Activated effector memory CD4-positive, alpha-beta T cell treated with Interleukin-2 at 50 U/mL for 16 hours (primary cell): ENCODE measurements around the gene RASSF1.
"Not testable (repeated sequence)": the region's sequence is repeated elsewhere in the genome, so short reads cannot be mapped to it uniquely, and the experiment has no call there.

ENCODE experiments used
- DNase-seq: peaks from one replicate; pipeline ENCODE4 v3.0.0-alpha.2; 2020

Gene RASSF1

DNA sequence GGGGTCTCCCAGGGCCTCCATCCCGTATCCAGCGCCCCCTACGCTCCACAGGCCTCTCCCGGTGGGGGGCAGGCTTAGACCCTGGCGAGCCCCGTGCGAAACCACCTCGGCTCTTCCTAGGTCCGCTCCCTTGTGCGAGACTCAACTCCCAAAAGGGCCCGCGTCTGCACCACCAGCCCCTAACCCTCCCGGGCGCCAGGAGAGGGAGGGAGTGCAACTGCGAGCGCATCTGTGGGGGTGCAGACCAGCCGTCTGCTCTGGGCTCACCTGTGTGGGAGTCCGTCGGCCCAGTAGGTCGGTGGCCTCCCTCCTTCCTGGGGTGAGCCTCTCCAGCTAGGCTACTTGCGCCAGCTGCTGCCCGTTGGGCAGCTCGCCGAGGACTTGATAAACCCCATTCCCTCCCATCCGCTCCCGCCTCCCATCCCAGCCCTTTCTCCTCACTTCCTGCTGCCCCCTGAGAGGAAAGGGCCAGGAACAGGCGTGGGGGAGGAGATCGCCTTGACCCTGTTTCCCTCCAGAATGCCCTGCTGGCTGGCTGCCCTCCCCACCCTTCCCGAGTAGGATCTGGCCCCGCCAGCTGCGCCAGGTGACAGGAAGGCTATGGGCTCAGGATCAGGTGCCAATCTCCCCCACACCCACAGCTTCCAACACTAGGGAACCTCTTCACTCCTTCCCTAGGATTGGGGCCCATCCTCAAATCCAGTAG lies 18.1 kb downstream of the RASSF1 start, which contains the start of gene HYAL2:
HYAL2 (minus strand) TSS at position 360 of the 706 bp plus-strand sequence. CDS start 2,256 bp downstream, outside the sequence.
- DNase-seq, result no peak

GRCh38 chr3:50322115-50322385 lies 18.6 kb downstream of the RASSF1 start:
- no peak for DNase-seq

GRCh38 chr3:50321336-50322114 lies 19.1 kb downstream of the RASSF1 start:
- peak; percentile 81 for DNase-seq

- DNase-seq, result no peak
These were observed 19.7 kb downstream of the RASSF1 start for GRCh38 chr3:50320853-50321335.

GRCh38 chr3:50319894-50320625 lies 20.6 kb downstream of the RASSF1 start:
- no peak for DNase-seq

DNA sequence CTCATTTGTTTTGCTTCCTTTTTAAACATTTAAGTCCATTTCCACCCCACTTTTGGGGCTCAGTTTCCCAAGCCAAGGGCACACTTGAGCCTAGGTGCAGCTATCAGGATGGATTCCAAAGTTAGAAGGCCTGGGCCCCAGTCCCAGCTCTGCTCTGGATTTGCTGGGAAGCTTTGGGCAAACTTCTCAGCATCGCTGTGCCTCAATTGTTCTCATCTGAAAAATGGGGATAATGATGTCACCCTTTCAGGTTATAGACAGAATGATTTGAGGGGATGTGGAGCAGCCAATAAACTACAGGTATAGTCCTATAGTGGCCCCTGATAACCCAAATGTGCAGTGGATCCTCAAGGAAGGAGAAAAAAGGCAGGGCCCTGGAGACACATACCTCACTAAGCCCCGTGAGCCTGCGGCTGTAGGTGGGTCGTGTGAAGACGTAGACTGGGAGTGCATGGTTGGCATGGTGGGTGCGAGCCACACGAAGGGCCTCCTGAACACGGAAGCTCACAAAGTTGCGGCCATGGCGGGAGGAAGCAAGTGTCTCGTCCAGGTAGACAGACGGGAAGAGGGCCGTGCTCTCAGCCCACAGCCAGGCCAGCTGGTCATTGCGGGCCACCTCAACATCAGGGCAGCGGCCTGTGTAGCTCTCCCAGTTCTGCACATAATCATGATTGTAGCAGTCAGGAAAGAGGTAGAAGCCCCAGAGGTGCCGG lies 21.3 kb downstream of the RASSF1 start:
- DNase-seq, result no peak

DNA sequence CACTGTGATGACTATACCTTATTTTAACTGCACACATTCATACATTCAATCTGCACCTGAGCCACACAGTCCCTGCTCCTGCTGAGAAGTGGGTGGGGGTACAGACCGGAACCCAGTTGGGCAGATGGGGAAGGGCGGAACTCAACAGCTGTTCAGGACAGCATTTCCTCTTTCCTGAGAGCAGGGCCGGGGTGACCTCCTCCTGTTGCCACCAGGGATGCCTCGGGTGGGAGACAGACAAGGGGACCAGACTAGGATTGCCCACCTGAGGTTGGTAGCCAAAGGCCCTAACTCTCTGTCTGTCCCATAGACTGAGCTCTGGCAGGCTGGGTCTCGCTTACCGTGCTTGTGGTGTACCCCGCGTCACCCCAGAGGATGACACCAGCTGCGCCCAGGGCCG lies 22.0 kb downstream of the RASSF1 start:
- no peak for DNase-seq

GRCh38 chr3:50318163-50318562 lies 22.5 kb downstream of the RASSF1 start:
- DNase-seq, result no peak

DNA sequence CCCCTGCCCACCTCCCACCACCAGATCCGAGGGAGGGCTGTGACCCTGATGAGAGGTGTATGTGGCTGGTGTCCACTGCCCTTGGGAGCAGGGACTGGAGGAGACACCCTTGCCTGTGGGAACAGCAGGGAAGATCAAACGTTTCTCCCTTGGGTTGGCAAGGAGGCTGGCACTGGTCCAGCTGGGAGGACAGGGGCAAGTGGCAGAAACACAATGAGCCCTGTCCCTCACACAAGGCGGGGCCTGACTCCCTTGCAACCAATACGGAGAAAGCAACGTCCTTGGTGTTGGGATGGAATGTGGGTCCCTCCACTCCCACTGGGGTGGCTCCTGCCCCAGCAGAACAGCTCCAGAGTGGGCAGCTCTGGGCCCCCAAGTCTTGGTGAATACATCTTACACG lies 23.3 kb downstream of the RASSF1 start:
- DNase-seq, result no peak

DNA sequence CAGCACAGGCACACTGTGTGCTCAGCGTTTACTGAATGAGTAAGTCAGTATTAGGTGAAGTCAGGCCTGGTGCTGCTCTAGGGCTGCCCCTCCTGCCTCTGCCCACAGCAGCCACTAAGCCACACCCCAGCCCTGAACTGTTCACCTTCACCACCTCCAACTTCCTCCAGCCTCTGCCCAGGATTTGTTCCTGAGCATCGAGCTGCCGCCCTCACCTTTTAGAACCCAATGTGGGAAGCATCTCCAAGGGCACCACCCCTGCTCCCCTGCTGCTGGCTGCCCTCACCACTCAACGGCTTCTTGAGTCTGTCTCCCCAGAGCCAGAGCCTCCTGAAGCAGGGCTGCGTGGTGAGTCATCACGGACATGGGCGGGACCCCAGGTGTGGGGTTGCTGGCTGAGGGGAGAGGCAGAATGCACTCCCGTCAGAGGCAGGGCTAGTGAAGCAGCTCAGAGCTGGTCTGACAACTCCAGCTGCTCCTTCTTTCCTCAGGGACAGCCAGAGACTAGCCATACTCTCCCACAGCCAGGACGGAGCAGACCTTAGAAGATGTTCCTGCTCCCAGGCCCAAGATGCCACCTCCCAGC lies 23.9 kb downstream of the RASSF1 start:
- peak; percentile 82 for DNase-seq

DNA sequence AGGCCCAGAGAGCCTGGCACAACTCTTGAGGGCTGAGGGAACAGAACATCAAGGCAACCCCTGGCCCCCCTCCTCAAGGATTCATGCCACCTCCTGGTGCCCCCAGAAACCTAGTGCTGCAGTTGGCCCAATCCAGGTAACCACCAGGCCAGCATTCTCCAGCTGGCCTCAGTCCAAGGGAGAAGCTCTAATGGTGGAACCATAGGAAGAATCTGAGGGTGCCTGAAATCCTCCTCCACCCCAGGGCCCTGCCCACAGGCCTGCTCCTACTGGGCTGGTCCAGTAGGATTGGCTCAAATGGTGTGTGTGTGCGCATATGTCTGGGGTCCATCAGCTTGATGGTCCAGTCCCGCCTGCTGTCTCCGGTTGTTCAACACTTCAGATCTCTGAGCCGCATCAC lies 25.8 kb downstream of the RASSF1 start:
- DNase-seq, result no peak

- DNase-seq, result no peak
These were observed 26.3 kb downstream of the RASSF1 start for GRCh38 chr3:50314342-50314741.

- DNase-seq, result not testable (repeated sequence)
These were observed 28.6 kb downstream of the RASSF1 start for GRCh38 chr3:50312041-50312440.

DNA sequence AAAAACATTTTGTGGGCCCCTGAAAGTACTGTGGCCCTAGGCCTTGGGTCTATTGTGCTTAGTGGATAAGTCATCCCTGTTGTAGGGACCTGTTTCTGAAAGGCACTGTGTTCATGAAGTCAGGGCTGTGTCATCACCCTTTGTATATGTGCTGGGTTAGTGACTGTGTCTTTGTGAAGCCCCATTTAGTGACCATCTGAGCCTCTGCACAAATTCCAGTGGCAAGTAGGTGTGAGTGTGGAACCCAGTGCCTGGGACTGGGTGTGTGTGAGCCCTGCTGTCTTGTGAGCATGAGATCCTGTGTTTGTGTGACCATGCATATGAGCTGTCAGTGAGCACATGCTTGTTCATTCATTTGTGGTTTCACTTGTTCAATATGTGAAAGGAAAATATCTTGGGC lies 36.0 kb downstream of the RASSF1 start:
- no peak for DNase-seq

DNA sequence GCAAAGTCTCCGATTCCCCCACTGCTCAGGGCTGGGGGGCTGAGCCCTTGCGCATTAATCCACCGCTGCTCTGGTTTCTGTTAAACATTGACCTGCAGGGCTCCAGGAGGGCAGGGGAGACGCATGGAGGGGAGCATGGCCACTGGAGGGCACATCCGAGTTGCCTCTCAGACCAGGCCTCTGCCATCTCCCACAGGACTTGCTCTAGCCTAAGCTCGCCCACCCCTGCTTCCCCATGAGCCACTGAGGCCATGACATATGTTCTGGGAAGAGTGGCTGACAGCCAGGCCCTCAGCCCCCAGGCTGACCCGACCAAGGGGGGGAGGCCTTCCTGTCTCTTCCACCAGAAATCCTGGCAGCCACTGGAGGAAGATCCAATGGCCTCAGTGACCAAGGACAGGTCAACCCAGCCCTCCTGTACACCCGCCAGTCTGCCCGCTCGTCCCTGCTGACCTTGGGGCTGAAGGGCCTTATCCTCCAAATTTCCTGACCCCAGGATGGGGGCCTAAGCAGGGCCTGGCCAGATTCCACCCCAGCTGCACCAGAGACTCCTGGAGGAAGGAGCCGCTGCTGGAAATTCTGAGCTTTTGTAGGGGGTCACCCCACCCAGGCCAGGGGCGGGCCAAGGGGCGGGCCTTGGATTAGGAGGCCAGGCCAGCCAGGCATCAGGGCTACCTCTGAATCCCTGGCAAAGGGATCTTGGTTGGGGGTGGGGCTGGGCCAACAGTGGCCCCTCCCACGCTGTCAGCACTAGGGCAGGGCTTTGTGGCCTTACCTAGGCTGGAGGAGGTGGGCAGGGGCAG lies 37.4 kb downstream of the RASSF1 start, which contains the start of gene HYAL1:
HYAL1 (minus strand) TSS at position 562 of the 803 bp plus-strand sequence. CDS start 618 bp downstream, outside the sequence.
- no peak for DNase-seq

- DNase-seq, result no peak
These were observed 38.3 kb downstream of the RASSF1 start for GRCh38 chr3:50302095-50303012.

DNA sequence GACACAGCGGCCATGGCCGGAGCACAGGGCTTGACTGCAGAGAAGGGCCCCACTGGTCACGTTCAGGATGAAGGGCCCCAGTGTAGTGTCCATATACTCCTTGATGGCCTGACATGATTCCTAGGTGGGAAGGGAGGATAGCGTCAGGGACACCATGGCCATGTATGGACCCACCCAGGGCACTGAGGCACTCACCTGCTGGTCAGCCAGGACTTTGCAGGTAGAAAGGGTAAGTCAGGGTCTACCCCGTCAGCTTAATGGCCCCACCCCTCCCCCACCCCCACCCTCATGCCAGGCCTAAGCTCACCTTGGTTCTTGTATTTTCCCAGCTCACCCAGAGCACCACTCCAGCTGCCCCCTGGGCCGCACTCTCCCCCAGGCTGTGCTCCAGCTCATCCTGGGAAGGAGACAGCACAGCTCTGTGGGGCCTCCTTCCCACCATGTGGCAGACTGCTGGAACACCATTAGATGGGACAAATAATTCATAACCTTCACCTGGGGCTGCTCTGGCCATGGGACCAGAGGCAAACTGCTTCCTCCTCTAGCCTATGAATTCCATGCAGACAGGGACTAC lies 39.9 kb downstream of the RASSF1 start:
- no peak for DNase-seq

GRCh38 chr3:50299929-50300680 lies 40.5 kb downstream of the RASSF1 start:
- no peak for DNase-seq

DNA sequence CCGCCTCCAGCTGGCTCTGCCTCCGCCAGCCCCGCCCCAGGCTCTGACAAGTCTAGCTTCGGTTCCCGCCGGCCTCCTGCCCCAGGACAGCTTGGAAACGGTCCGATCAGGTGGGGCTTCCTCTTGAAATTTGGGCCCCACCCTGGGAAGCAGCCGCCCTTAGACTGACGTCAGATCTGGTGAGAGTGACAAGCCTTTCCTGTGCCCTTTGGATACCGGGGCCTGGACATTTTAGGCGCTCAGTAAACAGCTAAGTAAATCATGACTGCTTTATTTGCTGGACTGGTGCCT lies 41.1 kb downstream of the RASSF1 start:
- no peak for DNase-seq
